ENCODE data around the gene SMG1.
A peak's percentile ranks its signal among the peaks of the same experiment; 100 is the strongest.
"Not testable (repeated sequence)": the region's sequence is repeated elsewhere in the genome, so short reads cannot be mapped to it uniquely, and the experiment has no call there.

Gene SMG1

DNA sequence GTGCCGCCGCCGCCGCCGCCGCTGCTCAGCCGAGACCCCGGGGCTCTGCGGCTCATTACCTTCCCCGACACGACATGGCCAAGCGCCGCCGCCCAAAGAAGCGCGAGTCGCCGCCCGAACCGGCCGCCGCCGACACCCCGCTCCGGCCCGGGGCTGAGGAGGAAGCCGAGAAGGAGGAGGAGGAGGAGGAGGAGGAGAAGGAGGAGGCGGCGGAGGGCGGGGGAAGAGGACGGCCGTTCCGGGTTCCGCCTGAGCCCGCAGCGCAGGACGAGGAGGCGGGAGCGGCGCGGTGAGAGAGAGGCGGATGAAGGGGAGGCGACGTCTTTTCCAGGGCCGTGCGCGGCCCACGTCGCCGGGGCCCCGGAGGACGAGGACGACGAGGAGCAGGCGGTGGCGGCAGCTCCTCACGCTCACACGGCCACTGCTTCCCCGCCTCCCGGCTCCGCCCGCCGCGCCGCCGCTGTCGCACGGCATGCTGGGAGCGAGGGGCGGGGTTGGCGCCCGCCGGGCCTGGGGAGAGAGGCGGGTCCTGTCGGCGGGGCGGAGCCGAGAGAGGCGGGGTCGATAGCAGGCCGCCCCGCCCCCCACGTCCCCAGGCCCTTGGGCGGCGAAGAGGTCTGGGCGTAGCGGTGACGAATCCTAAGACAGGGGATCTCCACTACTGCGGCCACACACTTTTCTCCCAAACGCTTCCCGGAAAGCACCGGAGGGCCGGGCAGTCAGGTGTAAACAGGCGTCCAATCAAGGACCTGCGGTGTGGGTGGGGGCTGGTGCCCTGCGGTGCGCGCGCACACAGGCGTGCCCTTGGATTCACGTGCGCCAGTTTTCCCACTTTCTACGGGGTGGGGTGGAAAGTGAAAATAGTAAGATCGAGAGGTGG, at the start of gene SMG1:
SMG1 (minus strand) TSS at position 423 of the 880 bp plus-strand sequence; CDS start at position 56, 367 bp downstream.
- DNase-seq, result peak; percentile 91
- H3K27me3 ChIP-seq (replicated peaks); in situ Hi-C loops (cut with HindIII; ENCODE audit: low pct_ligation_motif_present, low sequenced_read_pairs); H3K36me3 ChIP-seq (replicated peaks): not testable (repeated sequence)
- peak within 1 kb of the TSS; percentile 60 for H3K27ac ChIP-seq
- peak within 1 kb of the TSS; percentile 67 for H3K4me3 ChIP-seq (ENCODE audit: low read depth, low read length)

DNA sequence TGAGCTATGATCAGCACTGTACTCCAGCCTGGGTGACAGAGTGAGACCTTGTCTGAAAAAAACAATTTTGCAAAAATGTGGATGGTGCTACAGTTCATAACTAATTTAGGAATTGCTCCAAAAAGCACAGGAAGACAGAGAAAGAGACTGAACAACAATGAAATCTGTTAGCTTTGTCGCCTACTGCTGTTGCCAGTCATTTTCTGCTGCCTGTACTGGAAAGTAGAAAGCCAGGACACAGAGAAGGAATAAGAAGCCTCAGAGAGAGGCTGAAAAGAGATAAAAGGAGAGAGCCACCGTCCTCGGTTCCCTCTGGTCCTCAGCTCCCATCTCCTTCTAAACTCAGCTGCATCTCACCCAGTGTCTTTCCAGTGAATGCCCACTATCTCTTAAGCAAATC, 48.9 kb upstream of the SMG1 start:
- Histone ChIP-seq H3K36me3 (replicated peaks) (no peaks in the 10 kb centered on the region), H3K27ac (no peak overlapping the region), H3K27me3 (replicated peaks) (no peaks in the 10 kb centered on the region), H3K4me3 (ENCODE audit: low read depth, low read length) (no peak overlapping the region)
- DNase-seq, result no peak
- TF ChIP-seq, protein P1, sequence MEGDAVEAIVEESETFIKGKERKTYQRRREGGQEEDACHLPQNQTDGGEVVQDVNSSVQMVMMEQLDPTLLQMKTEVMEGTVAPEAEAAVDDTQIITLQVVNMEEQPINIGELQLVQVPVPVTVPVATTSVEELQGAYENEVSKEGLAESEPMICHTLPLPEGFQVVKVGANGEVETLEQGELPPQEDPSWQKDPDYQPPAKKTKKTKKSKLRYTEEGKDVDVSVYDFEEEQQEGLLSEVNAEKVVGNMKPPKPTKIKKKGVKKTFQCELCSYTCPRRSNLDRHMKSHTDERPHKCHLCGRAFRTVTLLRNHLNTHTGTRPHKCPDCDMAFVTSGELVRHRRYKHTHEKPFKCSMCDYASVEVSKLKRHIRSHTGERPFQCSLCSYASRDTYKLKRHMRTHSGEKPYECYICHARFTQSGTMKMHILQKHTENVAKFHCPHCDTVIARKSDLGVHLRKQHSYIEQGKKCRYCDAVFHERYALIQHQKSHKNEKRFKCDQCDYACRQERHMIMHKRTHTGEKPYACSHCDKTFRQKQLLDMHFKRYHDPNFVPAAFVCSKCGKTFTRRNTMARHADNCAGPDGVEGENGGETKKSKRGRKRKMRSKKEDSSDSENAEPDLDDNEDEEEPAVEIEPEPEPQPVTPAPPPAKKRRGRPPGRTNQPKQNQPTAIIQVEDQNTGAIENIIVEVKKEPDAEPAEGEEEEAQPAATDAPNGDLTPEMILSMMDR (IDR thresholded peaks at IDR 0.05; ENCODE audit: low read depth, low read length, missing control alignments), result no peak
- in situ Hi-C loops (cut with HindIII; ENCODE audit: low pct_ligation_motif_present, low sequenced_read_pairs), result no loop called here

DNA sequence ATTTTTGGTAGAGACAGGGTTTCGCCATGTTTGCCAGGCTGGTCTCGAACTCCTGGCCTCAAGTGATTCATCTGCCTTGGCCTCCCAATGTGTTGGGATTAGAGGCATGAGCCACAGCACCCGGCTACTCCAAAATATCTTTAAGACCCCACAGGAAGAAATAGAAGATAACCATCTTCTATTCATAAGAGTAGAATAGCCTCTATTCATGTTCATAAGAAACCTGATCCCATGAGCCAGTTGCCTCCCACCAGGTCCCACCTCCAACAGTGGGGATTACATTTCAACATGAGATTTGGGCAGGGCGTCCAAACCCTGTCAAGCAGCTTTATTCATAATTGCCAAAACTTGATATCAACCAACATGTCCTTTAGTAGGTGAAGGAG, 43.6 kb upstream of the SMG1 start:
- TF ChIP-seq, protein P1 (IDR thresholded peaks at IDR 0.05; ENCODE audit: low read depth, low read length, missing control alignments), result no peak
- Histone ChIP-seq H3K27ac (no peak overlapping the region), H3K4me3 (ENCODE audit: low read depth, low read length) (no peak overlapping the region), H3K36me3 (replicated peaks) (no peaks in the 10 kb centered on the region), H3K27me3 (replicated peaks) (no peaks in the 10 kb centered on the region)
- in situ Hi-C loops (cut with HindIII; ENCODE audit: low pct_ligation_motif_present, low sequenced_read_pairs), result no loop called here
- no peak for DNase-seq

DNA sequence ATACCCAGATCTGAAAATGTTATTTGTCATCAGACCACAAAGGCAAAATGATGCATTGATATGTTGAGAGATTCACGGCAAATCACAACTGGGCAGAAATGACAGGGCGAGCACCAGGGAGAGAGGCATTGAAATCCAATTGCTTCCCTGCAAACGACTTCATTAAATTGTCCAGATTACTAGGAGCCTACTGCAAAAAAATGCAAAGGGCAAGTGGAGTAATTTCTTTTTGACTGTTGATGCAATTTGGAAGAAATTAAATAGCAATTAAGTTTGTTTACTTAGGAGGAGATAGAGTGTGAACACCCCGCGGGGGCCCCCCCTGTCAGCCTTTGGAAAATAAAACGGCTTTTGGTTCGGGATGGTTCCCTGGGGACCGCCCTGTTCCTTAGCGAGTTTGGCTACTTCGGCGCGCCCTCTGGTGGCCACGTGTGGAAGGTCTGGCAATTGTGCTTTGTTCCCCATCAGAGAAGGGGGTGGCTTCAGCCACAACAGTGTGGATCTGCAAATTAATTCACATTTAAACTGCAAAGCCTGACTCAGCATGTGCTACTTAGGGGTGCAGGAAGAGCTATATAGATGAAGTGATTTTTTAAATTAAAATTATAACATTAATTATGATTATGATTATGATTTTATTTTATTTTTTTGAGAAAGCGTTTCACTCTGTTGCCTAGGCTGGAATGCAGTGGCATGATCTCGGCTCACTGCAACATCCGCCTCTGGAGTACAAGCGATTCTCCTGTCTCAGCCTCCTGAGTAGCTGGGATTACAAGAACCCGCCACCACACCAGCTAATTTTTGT, 43.0 kb upstream of the SMG1 start:
- TF ChIP-seq, protein P1 (IDR thresholded peaks at IDR 0.05; ENCODE audit: low read depth, low read length, missing control alignments), result peak; percentile 95
- no peak overlapping the region for H3K27ac ChIP-seq
- peak overlapping the region; percentile 34 for H3K4me3 ChIP-seq (ENCODE audit: low read depth, low read length)
- no peaks in the 10 kb centered on the region for H3K36me3 ChIP-seq (replicated peaks)
- DNase-seq, result peak; percentile 77
- in situ Hi-C loops (cut with HindIII; ENCODE audit: low pct_ligation_motif_present, low sequenced_read_pairs), result no loop called here
- H3K27me3 ChIP-seq (replicated peaks), result no peaks in the 10 kb centered on the region

DNA sequence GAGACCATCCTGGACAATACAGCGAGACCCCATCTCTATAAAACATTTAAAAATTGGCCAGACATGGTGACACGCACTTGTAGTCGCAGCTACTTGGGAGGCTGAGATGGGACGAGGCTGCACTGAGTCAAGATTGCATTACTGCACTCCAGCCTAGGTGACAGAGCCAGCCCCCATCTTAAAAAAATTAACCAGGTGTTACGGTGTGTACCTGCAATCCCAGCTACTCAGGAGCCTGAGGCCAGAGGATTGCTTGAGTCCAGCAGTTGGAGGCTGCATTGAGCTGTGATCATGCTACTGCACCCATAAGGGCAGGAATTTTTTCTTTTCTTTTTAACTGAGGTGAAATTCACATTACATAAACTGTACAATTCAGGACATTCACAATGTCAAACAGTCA, 40.6 kb upstream of the SMG1 start:
- Histone ChIP-seq H3K27me3 (replicated peaks) (no peaks in the 10 kb centered on the region), H3K36me3 (replicated peaks) (no peaks in the 10 kb centered on the region), H3K27ac (no peak overlapping the region), H3K4me3 (ENCODE audit: low read depth, low read length) (no peak overlapping the region)
- no peak for DNase-seq
- TF ChIP-seq, protein P1 (IDR thresholded peaks at IDR 0.05; ENCODE audit: low read depth, low read length, missing control alignments), result no peak
- in situ Hi-C loops (cut with HindIII; ENCODE audit: low pct_ligation_motif_present, low sequenced_read_pairs), result no loop called here

DNA sequence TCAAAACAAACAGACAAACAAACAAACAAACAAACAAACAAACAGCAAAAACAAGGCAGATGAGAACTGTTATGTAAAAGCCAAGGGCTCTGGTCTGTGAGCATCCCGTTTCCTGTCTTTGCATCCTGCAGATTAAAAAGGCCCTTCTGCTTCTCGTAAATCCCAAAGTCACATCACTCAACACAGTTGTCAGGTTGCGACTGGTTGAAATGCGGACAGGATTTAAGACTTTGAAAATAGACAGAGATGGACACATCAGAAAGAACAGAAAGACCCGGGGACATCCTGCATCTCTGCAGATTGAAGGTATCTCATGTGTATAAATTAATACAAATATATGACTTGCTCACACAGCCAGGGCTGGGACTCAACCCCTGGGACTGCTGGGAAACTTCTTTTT, 39.3 kb upstream of the SMG1 start:
- in situ Hi-C loops (cut with HindIII; ENCODE audit: low pct_ligation_motif_present, low sequenced_read_pairs), result no loop called here
- H3K27ac ChIP-seq, result no peak overlapping the region
- TF ChIP-seq, protein P1 (IDR thresholded peaks at IDR 0.05; ENCODE audit: low read depth, low read length, missing control alignments), result no peak
- H3K36me3 ChIP-seq (replicated peaks), result no peaks in the 10 kb centered on the region
- no peak overlapping the region for H3K4me3 ChIP-seq (ENCODE audit: low read depth, low read length)
- no peak for DNase-seq
- H3K27me3 ChIP-seq (replicated peaks), result no peaks in the 10 kb centered on the region

All from brain microvascular endothelial cell (primary cell).